Liver (tissue), 9 donors: ENCODE results near the gene PYDC2. TPM values are rescaled to one million over a fixed set of nuclear protein-coding genes. Genes with fewer than 3 reads are reported as not detected.

Source experiments
- DNase-seq: peaks from one replicate; pipeline ENCODE4 v3.0.0-alpha.2; 2017; ENCODE audit warnings: low spot score
- H3K27ac ChIP-seq, 2 donors: one replicate each; pipeline ENCODE4 v1.7.0; 2013; ENCODE audit warnings: inconsistent platforms in 2 of 2, low read length in 2 of 2, control low read depth in 1 of 2, low read depth in 1 of 2, mild to moderate bottlenecking in 1 of 2
- H3K27me3 ChIP-seq, 4 donors: one replicate each; pipeline versions ENCODE4 v1.6.1 to v1.7.0; 2013; ENCODE audit warnings: low read length in 3 of 4, inconsistent platforms in 1 of 4, mild to moderate bottlenecking in 1 of 4, moderate library complexity in 1 of 4; ENCODE audit not compliant: control insufficient read depth in 4 of 4, insufficient read depth in 4 of 4
- H3K36me3 ChIP-seq, 4 donors: one replicate each; pipeline versions ENCODE4 v1.6.1 to v1.7.0; 2013; ENCODE audit warnings: low read length in 3 of 4, mild to moderate bottlenecking in 3 of 4, low read depth in 1 of 4, moderate library complexity in 1 of 4; ENCODE audit not compliant: control insufficient read depth in 4 of 4, insufficient read depth in 3 of 4
- H3K4me1 ChIP-seq, 4 donors: one replicate each; pipeline versions ENCODE4 v1.6.1 to v1.7.0; 2013; ENCODE audit warnings: low read length in 3 of 4, mild to moderate bottlenecking in 3 of 4, moderate library complexity in 1 of 4; ENCODE audit not compliant: control insufficient read depth in 4 of 4, insufficient read depth in 4 of 4
- H3K4me3 ChIP-seq, 3 donors: one replicate each; pipeline versions ENCODE4 v1.6.1 to v1.7.0; 2013; ENCODE audit warnings: low read length in 3 of 3, control low read depth in 1 of 3, low read depth in 1 of 3, mild to moderate bottlenecking in 1 of 3
- H3K9ac ChIP-seq, 2 donors: one replicate each; pipeline ENCODE4 v1.7.0; 2013; ENCODE audit warnings: low read length in 2 of 2, mild to moderate bottlenecking in 2 of 2, moderate library complexity in 2 of 2, control low read depth in 1 of 2, low read depth in 1 of 2
- H3K9me3 ChIP-seq, 4 donors: one replicate each; pipeline versions ENCODE4 v1.6.1 to v1.7.0; 2013; ENCODE audit warnings: low read length in 3 of 4; ENCODE audit not compliant: control insufficient read depth in 4 of 4
- ATF3 ChIP-seq: IDR thresholded peaks from 2 replicates; pipeline ENCODE4 v1.6.1; 2016; ENCODE audit warnings: antibody characterized with exemption
- CTCF ChIP-seq: fragments of 150-350 bp; IDR thresholded peaks from 2 replicates; pipeline ENCODE4 v1.5.1; 2017; ENCODE audit warnings: improper control_type of control experiment, low read depth, low read length; ENCODE audit not compliant: missing input control
- EGR1 ChIP-seq, 2 donors: IDR thresholded peaks; 2 replicates each; pipeline ENCODE4 v1.6.1; 2016 to 2018; ENCODE audit warnings: antibody characterized with exemption in 2 of 2, low read depth in 2 of 2
- FOXA1 ChIP-seq: IDR thresholded peaks from 2 replicates; pipeline ENCODE4 v1.6.1; 2016; ENCODE audit warnings: antibody characterized with exemption
- FOXA2 ChIP-seq: IDR thresholded peaks from 2 replicates; pipeline ENCODE4 v1.6.1; 2016; ENCODE audit warnings: antibody characterized with exemption
- GABPA ChIP-seq, 2 donors: IDR thresholded peaks in 1 of 2; conservative IDR thresholded peaks in 1 of 2; 2 replicates each; pipeline ENCODE4 v1.6.1; 2016; ENCODE audit warnings: antibody characterized with exemption in 2 of 2, mild to moderate bottlenecking in 1 of 2, moderate library complexity in 1 of 2
- HNF4A ChIP-seq, 2 donors: conservative IDR thresholded peaks; 2 replicates each; pipeline ENCODE4 v1.6.1; 2016; ENCODE audit warnings: antibody characterized with exemption in 2 of 2, mild to moderate bottlenecking in 2 of 2
- HNF4G ChIP-seq: IDR thresholded peaks from 2 replicates; pipeline ENCODE4 v1.6.1; 2016; ENCODE audit warnings: antibody characterized with exemption
- JUND ChIP-seq, 2 donors: IDR thresholded peaks; 2 replicates each; pipeline ENCODE4 v1.6.1; 2016; ENCODE audit warnings: antibody characterized with exemption in 2 of 2
- MAX ChIP-seq: IDR thresholded peaks from 2 replicates; pipeline ENCODE4 v1.6.1; 2016; ENCODE audit warnings: antibody characterized with exemption
- NR2F2 ChIP-seq: IDR thresholded peaks from 2 replicates; pipeline ENCODE4 v1.6.1; 2016; ENCODE audit warnings: antibody characterized with exemption
- REST ChIP-seq: IDR thresholded peaks from 2 replicates; pipeline ENCODE4 v1.6.1; 2016; ENCODE audit warnings: antibody characterized with exemption, mild to moderate bottlenecking
- SP1 ChIP-seq: IDR thresholded peaks from 2 replicates; pipeline ENCODE4 v1.6.1; 2018; ENCODE audit warnings: antibody characterized with exemption, mild to moderate bottlenecking
- TAF1 ChIP-seq: conservative IDR thresholded peaks from 2 replicates; pipeline ENCODE4 v1.6.1; 2016; ENCODE audit warnings: antibody characterized with exemption, mild to moderate bottlenecking
- YY1 ChIP-seq: IDR thresholded peaks from 2 replicates; pipeline ENCODE4 v1.6.1; 2016; ENCODE audit warnings: antibody characterized with exemption, mild to moderate bottlenecking
- WGBS: extraction: QIAGEN DNeasy Blood & Tissue Kit; methylation state at CpG from one replicate; pipeline ENCODE4 v1.1.7; 2013; 5-methylcytosine and 5-hydroxymethylcytosine counted together
- polyA plus RNA-seq, 2 donors: library from polyadenylated mRNA; stranded (reverse) in 1 of 2; unstranded in 1 of 2; fragments of 200-250 nt in 1 of 2; fragments of >200 nt in 1 of 2; fragmentation: Nextera tagmentation in 1 of 2; extraction: Ambion mirVana in 1 of 2; gene quantifications; one replicate each; pipeline versions ENCODE4 v1.2.1 to v1.2.3, GENCODE V29; 2013 to 2015
- total RNA-seq, 2 donors: library from RNA; depleted of rRNA; stranded (reverse); fragments of >200 nt; gene quantifications; one replicate each; pipeline ENCODE4 v1.2.3, GENCODE V29; 2014
- donor health status: healthy.
- donor health status: healthy.
- donor health status: healthy.
- donor health status: healthy.
- donor health status: healthy.

PYDC2 gene
- total RNA-seq = not detected
- polyA plus RNA-seq = not detected

DNA sequence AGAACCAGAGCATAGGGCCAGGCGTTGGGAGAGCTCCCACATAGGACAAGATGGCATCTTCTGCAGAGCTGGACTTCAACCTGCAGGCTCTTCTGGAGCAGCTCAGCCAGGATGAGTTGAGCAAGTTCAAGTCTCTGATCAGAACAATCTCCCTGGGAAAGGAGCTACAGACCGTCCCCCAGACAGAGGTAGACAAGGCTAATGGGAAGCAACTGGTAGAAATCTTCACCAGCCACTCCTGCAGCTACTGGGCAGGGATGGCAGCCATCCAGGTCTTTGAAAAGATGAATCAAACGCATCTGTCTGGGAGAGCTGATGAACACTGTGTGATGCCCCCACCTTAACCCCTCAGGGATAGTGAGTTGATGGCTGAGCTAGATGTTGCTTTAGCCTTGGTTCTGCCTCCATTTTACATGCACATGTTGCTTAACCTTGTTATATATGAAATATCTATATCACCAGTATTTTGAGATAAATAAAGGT is at the start of gene PYDC2:
PYDC2 (plus strand) TSS at position 51 of the 483 bp plus-strand sequence; CDS start at position 51, 0 bp downstream.
- no peak for DNase-seq
- 84% methylated on average over 3 of the region's 3 CpGs for WGBS
- no peaks in the 10 kb centered on the region for H3K36me3 ChIP-seq
- no peaks in the 10 kb centered on the region for H3K9me3 ChIP-seq
- TF ChIP-seq FOXA1 = no peak
- no peak within 1 kb of the TSS for H3K4me3 ChIP-seq
- H3K27me3 ChIP-seq = no peaks in the 10 kb centered on the region
- no peak within 1 kb of the TSS for H3K27ac ChIP-seq
- H3K9ac ChIP-seq = no peak within 1 kb of the TSS
- no peaks in the 10 kb centered on the region for H3K4me1 ChIP-seq

DNA sequence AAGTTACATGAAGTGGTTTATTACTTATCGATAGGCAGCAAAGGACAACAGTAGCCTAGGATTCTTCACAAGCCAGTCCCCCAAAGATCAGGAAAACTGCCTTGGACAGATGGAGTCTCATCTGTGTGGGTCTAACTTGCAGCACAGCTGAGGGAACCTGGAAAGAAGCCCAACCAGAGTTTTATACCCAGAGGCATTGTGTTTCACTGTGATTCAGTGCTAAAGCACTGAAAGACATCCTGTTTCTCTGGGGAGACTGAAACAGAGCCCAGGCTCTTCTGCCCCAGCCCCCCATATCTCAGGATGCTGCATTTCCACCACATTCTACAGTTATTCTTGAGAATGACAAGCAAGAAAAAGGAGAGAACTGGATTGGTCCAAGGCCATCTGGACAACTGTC is 48.2 kb upstream of the PYDC2 start:
- Histone ChIP-seq H3K9ac (no peak overlapping the region), H3K4me3 (no peak overlapping the region), H3K4me1 (no peaks in the 10 kb centered on the region), H3K27ac (no peak overlapping the region), H3K27me3 (no peaks in the 10 kb centered on the region), H3K36me3 (no peaks in the 10 kb centered on the region), H3K9me3 (peaks cover 0 to 13% (median 3%) of the 10 kb centered on the region in 4 donors)
- DNase-seq = no peak
- TF ChIP-seq FOXA1 = no peak
- no peak for TF ChIP-seq MAX
- WGBS = 88% methylated on average over 1 of the region's 1 CpG

- no peak for DNase-seq
- peaks cover 0 to 11% (median 3%) of the 10 kb centered on the region in 4 donors for H3K9me3 ChIP-seq
- no peak overlapping the region for H3K9ac ChIP-seq
- no peaks in the 10 kb centered on the region for H3K4me1 ChIP-seq
- no peak for TF ChIP-seq FOXA2
- no peak for TF ChIP-seq CTCF
- no peak for TF ChIP-seq YY1
- TF ChIP-seq FOXA1 = no peak
- no peak for TF ChIP-seq HNF4A (conservative IDR thresholded peaks at IDR 0.05)
- no peak for TF ChIP-seq GABPA (IDR thresholded peaks at IDR 0.05 in 1 of 2, conservative IDR thresholded peaks at IDR 0.05 in 1 of 2)
- no peak for TF ChIP-seq SP1
- TF ChIP-seq MAX = no peak
- TF ChIP-seq REST = no peak
- TF ChIP-seq TAF1 = no peak
- no peak for TF ChIP-seq JUND (IDR thresholded peaks at IDR 0.05)
- no peak for TF ChIP-seq HNF4G
- no peak for TF ChIP-seq ATF3
- no peak for TF ChIP-seq NR2F2
- TF ChIP-seq EGR1 (IDR thresholded peaks at IDR 0.05; ENCODE audit: low read depth in 2 of 2) = no peak
- H3K4me3 ChIP-seq = no peak overlapping the region
- WGBS = 28% methylated on average over 2 of the region's 2 CpGs
- no peaks in the 10 kb centered on the region for H3K36me3 ChIP-seq
- no peak overlapping the region for H3K27ac ChIP-seq
- no peaks in the 10 kb centered on the region for H3K27me3 ChIP-seq
Observed at GRCh38 chr3:191414286-191414685, 46.7 kb upstream of the PYDC2 start.
